Panc1 (cell line): ENCODE measurements around the gene ZC3H13. TPM values are rescaled to one million over a fixed set of nuclear protein-coding genes. Genes with fewer than 3 reads are reported as not detected.
A peak's percentile ranks its signal among the peaks of the same experiment; 100 is the strongest.

Experiments
- ATAC-seq: fragments of 200-7000 bp; cut with Tn5 transposase; 2 replicates; pipeline ENCODE4 v1.9.1; 2020; ENCODE audit warnings: mild to moderate bottlenecking, moderate library complexity
- BruUV-seq: library from RNA; stranded (reverse); fragments of 400-500 nt; replicated peaks from 2 replicates; lab custom pipeline; 2021; lab: Mats Ljungman, UMichigan
- CTCF ChIA-PET: fragments of 300-600 bp; sonication (Branson Sonifier 250); formaldehyde crosslinking; loops from one replicate; lab custom pipeline; 2022; ENCODE audit warnings: antibody characterized with exemption; lab: Charles Lee
- POLR2A ChIA-PET: fragments of 300-600 bp; sonication (Branson Sonifier 250); formaldehyde crosslinking; loops from one replicate; lab custom pipeline; 2022; ENCODE audit warnings: antibody characterized with exemption; lab: Charles Lee
- DNase-seq: peaks from one replicate; pipeline ENCODE4 v3.0.0-alpha.2; 2010; ENCODE audit warnings: low read depth, low spot score
- H3K27ac ChIP-seq: 2 replicates; pipeline ENCODE4 v1.5.1; 2011; ENCODE audit warnings: mild to moderate bottlenecking, low read length, inconsistent platforms
- H3K27me3 ChIP-seq: fragments of 200-500 bp; sonication (Bioruptor generic); 2 replicates; pipeline ENCODE4 v1.6.0; 2014; ENCODE audit warnings: low read length, inconsistent platforms; ENCODE audit not compliant: control insufficient read depth, insufficient read depth
- H3K36me3 ChIP-seq: fragments of 200-500 bp; sonication (Bioruptor generic); 2 replicates; pipeline ENCODE4 v1.5.1; 2014; ENCODE audit warnings: inconsistent platforms, mild to moderate bottlenecking, low read length, moderate library complexity; ENCODE audit not compliant: control insufficient read depth, insufficient read depth
- H3K4me1 ChIP-seq: 2 replicates; pipeline ENCODE4 v1.5.1; 2011; ENCODE audit warnings: inconsistent platforms, mild to moderate bottlenecking, low read length, moderate library complexity; ENCODE audit not compliant: control insufficient read depth, insufficient read depth
- H3K4me3 ChIP-seq, 2 experiments: 2 replicates each; pipeline ENCODE4 v1.5.1; 2011 to 2012; ENCODE audit warnings: low read depth in 2 of 2, low read length in 2 of 2, mild to moderate bottlenecking in 2 of 2, inconsistent platforms in 1 of 2, moderate library complexity in 1 of 2
- H3K9me3 ChIP-seq: fragments of 200-500 bp; sonication (Bioruptor generic); 2 replicates; pipeline ENCODE4 v1.5.1; 2014; ENCODE audit warnings: low read depth, mild to moderate bottlenecking, inconsistent platforms, low read length, moderate library complexity; ENCODE audit not compliant: control insufficient read depth, insufficient read depth
- CTCF ChIP-seq: fragments of 450-650 bp; IDR thresholded peaks from 2 replicates; pipeline ENCODE4 v1.5.1; 2017; ENCODE audit warnings: mild to moderate bottlenecking
- POLR2AphosphoS5 ChIP-seq: IDR thresholded peaks from 2 replicates; pipeline ENCODE4 v1.6.1; 2012; ENCODE audit warnings: mild to moderate bottlenecking, low read depth, low read length, moderate library complexity
- SIN3A ChIP-seq: IDR thresholded peaks from 2 replicates; pipeline ENCODE4 v1.6.1; 2012; ENCODE audit warnings: low read depth, mild to moderate bottlenecking, low read length, moderate library complexity, borderline replicate concordance; ENCODE audit not compliant: insufficient read depth
- TCF7L2 ChIP-seq: IDR thresholded peaks from 2 replicates; pipeline ENCODE4 v1.6.1; 2011; ENCODE audit warnings: mild to moderate bottlenecking, low read depth, low read length, inconsistent platforms
- in situ Hi-C: cut with HindIII; loops from 2 replicates; pipeline ENCODE4 v1.10.0; 2016; ENCODE audit warnings: low sequenced_read_pairs, low pct_unique_long_range_greater_than_20kb
- intact Hi-C: fragments of 100-400 bp; cut with micrococcal nuclease; formaldehyde crosslinking; loops from one replicate; pipeline ENCODE4 v1.10.0; 2022; ENCODE audit not compliant: unreplicated experiment
- total RNA-seq: library from RNA; stranded (reverse); gene quantifications from one replicate; pipeline ENCODE4 v1.2.1, GENCODE V29; 2021; ENCODE audit not compliant: unreplicated experiment
- TF ChIP-seq, protein P1 (sequence below), 2 experiments: IDR thresholded peaks; 2 replicates each; pipeline ENCODE4 v1.6.1; 2011 to 2012; ENCODE audit warnings: low read depth in 2 of 2, control low read depth in 1 of 2, low read length in 1 of 2, mild to moderate bottlenecking in 1 of 2, moderate library complexity in 1 of 2; ENCODE audit not compliant: insufficient read depth in 1 of 2

Gene ZC3H13
- total RNA-seq, 1 experiment from 2014 or later = 25.3 TPM

DNA sequence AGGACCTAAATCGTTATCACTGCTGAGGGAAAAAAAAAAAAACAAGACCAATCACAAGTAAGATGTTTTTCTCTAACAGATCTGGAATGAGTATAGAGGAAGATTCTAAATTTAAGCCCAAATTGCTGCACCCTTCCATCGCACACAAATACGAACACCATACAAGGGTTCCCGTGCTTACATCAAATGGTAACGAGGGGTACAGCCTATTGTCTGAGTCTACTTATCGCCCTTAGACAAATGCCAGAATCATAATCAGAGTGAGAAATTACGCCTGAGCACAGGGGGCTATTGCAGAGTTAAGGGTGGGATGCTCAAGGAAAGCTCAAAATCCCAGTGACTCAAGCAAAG, 603 bp downstream of the ZC3H13 start:
- intact Hi-C loops = no loop called here
- Histone ChIP-seq H3K36me3 (no peaks in the 10 kb centered on the region; the same call in 1 of the 2 replicates), H3K4me1 (peaks cover 9% of the 10 kb centered on the region; the same call in 1 of the 2 replicates), H3K9me3 (no peaks in the 10 kb centered on the region), H3K27ac (peak overlapping the region; percentile 82), H3K4me3 (peak overlapping the region; percentile 89 to 90), H3K27me3 (no peaks in the 10 kb centered on the region)
- no peak for DNase-seq
- ChIA-PET POLR2A (interaction anchor here (0.6 to 0.7 kb wide), 2 partner anchors 228 to 429 kb away, joined by 3 to 5 read pairs; no protein-coding TSS in a partner anchor), CTCF (no interaction called here)
- 0 out of 2 replicates have a peak, but pooled peaks have one; percentile 4 for ATAC-seq
- no TSS peak for BruUV-seq
- in situ Hi-C loops = no loop called here
- TF ChIP-seq POLR2AphosphoS5 (no peak), TCF7L2 (no peak), SIN3A (no peak)
- TF ChIP-seq, protein P1, sequence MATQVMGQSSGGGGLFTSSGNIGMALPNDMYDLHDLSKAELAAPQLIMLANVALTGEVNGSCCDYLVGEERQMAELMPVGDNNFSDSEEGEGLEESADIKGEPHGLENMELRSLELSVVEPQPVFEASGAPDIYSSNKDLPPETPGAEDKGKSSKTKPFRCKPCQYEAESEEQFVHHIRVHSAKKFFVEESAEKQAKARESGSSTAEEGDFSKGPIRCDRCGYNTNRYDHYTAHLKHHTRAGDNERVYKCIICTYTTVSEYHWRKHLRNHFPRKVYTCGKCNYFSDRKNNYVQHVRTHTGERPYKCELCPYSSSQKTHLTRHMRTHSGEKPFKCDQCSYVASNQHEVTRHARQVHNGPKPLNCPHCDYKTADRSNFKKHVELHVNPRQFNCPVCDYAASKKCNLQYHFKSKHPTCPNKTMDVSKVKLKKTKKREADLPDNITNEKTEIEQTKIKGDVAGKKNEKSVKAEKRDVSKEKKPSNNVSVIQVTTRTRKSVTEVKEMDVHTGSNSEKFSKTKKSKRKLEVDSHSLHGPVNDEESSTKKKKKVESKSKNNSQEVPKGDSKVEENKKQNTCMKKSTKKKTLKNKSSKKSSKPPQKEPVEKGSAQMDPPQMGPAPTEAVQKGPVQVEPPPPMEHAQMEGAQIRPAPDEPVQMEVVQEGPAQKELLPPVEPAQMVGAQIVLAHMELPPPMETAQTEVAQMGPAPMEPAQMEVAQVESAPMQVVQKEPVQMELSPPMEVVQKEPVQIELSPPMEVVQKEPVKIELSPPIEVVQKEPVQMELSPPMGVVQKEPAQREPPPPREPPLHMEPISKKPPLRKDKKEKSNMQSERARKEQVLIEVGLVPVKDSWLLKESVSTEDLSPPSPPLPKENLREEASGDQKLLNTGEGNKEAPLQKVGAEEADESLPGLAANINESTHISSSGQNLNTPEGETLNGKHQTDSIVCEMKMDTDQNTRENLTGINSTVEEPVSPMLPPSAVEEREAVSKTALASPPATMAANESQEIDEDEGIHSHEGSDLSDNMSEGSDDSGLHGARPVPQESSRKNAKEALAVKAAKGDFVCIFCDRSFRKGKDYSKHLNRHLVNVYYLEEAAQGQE (IDR thresholded peaks at IDR 0.05; ENCODE audit: insufficient read depth in 1 of 2, low read depth in 2 of 2, low read length in 1 of 2) = no peak

DNA sequence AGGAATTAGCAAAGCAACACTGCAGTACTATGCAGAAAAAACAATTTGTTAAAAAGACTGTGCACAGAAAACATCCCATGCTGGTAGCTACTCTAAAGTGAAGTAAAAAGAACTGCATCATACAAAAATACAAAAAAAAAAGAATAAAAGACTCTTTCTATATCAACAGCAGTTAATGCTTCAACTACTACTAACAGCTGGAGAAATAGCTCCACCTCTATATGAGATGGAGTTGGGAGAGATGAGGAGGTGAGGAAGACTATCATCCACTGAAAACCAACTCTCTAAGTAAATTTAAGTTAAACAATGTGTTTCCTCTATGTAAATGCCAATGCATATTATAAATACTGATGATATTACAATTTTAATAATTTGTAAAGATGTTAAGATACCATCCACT, 1.8 kb downstream of the ZC3H13 start:
- no peak for DNase-seq
- in situ Hi-C loops (no loop called here), intact Hi-C loops (no loop called here)
- ChIA-PET CTCF (no interaction called here), POLR2A (no interaction called here)
- no TSS peak for BruUV-seq
- TF ChIP-seq SIN3A (no peak), TCF7L2 (no peak), POLR2AphosphoS5 (no peak), CTCF (no peak)
- TF ChIP-seq, protein P1 (IDR thresholded peaks at IDR 0.05; ENCODE audit: insufficient read depth in 1 of 2, low read depth in 2 of 2, low read length in 1 of 2) = no peak
- H3K27ac ChIP-seq = no peak overlapping the region
- no peaks in the 10 kb centered on the region; the same call in 1 of the 2 replicates for H3K36me3 ChIP-seq
- no peak for ATAC-seq
- H3K9me3 ChIP-seq = no peaks in the 10 kb centered on the region
- H3K4me1 ChIP-seq = peaks cover 9% of the 10 kb centered on the region; the same call in 1 of the 2 replicates
- peak overlapping the region in 1 of 2 experiments; percentile 90; a peak in 3 of 4 replicates for H3K4me3 ChIP-seq
- no peaks in the 10 kb centered on the region for H3K27me3 ChIP-seq
